Erythroblast (primary cell): Measurements from ENCODE around the gene SLC6A14.

Source experiments
- GATA1 ChIP-seq: IDR thresholded peaks from 2 replicates; pipeline ENCODE4 v1.6.1; 2011; ENCODE audit warnings: low read depth, mild to moderate bottlenecking, control low read depth, low read length, moderate library complexity
- POLR2A ChIP-seq: IDR thresholded peaks from 2 replicates; pipeline ENCODE4 v1.6.1; 2011; ENCODE audit warnings: mild to moderate bottlenecking, low read length

DNA sequence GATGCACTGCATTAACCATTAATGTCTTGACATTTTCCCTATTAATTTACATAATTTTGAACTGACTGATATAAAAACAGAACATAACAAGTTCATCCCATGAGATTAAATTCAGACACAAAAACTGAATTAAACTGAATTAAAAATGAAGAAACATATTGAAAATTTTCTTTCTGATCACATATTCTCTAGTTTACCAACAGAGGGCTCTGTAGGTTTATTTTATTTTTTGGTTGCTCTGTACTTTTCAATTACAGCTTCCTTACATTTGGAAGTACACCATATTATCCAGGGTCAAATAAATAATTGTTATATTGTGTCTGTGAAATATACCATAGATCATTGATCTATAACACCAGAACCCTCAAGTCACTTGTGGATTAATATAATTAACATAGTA, 53.7 kb downstream of the SLC6A14 start:
- TF ChIP-seq POLR2A (no peak), GATA1 (no peak)
